T-helper 9 cell (primary cell): Measurements from ENCODE around the gene ZNF646.
A peak's percentile ranks its signal among the peaks of the same experiment; 100 is the strongest.

ENCODE experiments used
- DNase-seq: peaks from one replicate; pipeline ENCODE4 v3.0.0-alpha.2; 2020

Gene ZNF646

DNA sequence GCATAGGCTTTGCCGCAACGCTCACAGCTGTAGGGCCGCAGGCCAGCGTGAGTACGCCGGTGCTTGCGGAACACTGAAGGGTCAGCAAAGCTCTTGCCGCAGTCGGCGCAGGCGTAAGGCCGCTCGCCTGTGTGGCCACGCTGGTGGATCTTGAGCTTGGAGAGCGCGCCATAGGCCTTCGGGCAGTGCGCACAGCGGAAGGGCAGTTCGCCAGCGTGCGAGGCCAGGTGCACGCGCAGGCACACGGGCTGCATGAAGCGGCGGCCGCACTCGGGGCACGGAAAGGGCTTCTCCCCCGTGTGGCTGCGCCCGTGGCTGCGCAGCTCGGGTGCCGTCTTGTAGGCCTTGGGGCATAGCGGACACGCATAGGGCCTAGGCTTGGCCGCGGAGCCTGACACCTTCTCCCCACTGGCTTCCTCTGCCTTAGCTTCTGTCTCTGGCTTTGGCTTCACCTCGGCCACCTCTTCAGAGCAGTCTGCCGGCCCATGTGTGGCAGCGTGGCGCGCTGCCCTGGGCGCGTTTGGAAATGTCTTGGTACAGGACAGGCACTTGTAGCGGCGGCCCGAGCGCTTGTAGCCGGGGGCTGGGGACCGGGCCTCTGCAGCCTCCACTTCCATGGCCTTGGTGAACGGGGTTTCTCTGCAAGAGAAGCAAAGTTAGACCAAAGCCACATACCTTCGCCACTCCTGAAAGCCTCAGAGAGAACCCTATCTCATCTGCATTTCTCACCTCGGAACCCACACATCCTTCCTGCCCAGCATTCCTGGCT lies 10.2 kb upstream of the ZNF646 start:
- no peak for DNase-seq

DNA sequence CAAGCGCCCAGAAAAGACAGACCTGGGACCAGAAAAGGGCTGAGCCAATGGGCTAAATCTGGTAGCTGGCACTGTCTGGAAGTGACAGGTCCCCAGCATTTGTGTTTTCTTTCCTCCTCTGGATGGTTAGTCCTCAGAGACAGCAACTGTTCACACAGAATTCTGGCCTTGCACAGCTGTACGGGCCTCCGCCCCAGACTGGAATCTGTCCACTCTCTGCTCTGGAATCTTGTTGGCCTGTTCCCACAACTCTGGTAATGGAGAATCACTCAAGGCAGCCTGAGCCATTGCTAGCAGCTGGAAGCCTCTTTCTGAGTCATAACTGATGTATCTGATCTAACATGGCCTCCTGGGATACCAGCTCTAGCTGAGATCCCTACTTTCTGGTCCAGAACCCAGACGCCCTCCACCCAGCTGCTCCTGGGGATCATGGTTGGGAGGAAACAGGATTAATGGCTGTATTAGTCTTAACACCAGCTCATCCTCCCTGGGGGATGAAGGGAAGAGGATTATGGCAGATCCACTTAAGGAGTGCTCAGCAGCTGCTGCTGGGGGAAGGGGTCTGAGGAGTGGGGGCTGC lies 9.2 kb upstream of the ZNF646 start:
- no peak for DNase-seq

DNA sequence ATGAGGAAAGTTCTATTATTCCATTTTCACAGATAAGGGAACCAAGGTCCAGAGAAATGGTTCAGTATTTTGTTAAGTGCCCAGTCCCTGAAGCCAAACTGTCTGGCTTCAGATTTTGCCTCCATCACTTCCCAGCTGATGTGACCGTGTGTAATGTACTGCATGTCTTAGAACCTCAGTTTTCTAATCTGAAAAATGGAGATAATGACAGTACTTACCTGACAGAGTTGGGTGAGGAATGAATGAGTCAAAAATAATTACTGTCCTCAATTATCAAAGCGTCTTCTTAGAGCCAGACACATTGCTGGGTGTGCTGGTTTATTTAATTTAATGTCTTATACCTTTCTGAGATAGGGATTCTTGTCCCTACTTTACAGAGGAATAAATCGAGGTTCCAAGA lies 6.9 kb upstream of the ZNF646 start:
- no peak for DNase-seq

DNA sequence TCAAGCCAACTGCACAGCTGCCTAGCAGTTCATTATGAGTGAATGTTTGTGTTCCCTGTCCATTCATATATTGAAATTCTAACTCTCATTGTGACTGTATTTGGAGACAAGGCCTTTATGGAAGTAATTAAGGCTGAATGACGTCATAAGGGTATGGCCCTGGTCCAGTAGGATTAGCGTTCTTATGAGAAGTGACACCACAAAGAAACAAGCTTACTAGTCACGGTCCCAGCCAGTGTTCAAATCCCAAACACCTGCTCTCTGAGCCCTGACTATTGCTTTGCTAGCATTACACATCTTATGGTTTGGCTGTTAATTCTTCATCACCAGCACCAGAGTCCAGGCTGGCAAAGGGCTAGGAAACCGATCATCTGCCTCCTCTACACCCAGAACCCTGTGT lies 2.4 kb upstream of the ZNF646 start:
- no peak for DNase-seq

DNA sequence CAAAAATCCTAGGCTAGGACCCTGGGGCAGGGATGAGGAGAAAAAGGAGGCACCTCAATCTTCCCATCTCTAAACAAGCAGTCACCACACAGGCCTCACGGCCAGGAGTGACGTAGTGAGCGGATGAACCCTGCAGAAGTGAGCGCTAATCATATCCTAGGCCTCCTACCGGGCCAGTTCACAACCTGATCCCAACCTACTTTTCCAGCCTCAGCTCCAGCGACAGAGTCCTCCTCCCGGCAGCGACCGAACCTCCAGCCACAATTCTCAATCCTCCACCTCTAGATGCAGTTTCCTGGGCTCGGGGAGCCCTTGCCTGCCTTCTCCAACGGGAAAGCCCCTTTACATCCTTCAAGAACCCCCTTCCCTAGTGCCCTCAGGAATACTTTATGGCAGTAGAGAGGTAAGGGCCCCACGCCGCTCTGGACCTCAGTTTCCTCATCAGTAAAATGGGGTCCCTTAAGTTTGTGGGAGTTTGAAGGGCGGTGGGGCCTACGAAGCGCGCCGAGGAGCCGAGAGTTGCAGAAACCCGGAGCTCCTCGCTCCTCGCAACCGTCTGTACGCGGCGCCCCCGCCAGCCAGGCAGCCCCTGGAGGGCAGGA lies 1.6 kb upstream of the ZNF646 start:
- DNase-seq = no peak

DNA sequence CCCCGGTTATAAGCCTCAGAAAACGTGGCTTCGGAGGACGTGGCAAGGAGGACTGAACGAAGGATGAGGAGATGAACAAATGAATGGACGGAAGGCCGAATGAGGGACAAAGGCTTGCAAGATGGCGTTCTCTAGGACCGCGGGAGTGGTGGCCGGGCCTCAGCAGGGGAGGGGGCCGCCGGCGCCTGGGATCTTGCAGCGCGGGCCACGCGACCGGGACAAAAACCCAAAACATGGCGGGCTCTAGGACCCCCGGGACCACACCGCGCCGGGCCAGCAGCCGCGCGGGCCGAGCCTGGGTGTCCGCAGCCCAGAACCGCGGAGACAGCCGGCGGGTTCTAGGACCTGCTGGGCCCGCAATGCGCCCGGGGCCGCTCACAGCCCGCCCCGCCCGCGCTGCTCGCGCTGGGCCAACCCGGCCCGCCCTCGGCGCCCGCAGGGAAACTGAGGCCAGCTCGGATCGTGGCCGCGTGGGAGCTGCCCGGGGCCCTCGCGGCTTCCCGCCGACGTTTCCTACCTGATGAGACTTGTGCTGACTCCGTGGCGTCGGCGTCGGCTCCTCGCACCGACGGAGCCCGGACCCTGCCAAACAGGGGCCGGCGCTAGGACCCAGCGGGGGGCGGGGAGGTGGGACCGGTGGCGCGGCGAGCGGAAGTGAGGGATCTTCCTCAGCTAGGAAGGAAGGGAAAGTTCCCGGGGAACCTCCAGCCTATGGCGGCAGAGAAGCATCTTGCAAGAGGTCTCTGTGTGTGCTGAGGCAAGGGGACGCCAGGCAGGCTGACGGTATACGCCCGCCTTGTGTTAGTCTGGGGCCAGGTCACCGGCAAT lies 866 bp upstream of the ZNF646 start:
- peak; percentile 87 for DNase-seq

DNA sequence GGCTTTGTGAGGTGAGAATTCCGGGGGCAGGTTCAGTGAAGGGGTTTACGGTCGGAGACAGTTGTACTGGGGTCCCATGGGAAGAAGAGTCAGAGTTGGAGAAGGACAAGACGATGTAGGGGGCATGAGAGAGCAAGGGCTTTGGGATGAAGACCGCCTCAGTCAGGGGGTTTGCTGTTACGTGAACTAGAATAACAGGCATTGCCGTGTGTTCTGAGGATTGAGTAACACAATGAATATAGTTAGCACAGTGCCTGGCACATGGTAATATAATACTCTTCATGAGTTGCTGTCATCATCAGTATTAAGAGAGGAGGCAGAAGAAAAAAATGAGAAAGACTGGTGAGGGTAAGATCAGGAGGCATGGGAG lies 577 bp downstream of the ZNF646 start:
- no peak for DNase-seq

DNA sequence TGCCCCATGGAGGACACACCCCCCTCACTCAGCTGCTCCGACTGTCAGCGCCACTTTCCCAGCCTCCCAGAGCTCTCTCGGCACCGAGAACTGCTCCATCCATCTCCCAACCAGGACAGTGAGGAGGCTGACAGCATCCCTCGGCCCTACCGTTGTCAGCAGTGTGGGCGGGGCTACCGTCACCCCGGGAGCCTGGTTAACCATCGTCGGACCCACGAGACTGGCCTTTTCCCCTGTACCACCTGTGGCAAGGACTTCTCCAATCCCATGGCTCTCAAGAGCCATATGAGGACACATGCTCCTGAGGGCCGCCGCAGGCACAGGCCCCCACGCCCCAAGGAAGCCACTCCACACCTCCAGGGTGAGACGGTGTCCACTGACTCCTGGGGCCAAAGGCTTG lies 2.1 kb downstream of the ZNF646 start:
- DNase-seq = no peak

DNA sequence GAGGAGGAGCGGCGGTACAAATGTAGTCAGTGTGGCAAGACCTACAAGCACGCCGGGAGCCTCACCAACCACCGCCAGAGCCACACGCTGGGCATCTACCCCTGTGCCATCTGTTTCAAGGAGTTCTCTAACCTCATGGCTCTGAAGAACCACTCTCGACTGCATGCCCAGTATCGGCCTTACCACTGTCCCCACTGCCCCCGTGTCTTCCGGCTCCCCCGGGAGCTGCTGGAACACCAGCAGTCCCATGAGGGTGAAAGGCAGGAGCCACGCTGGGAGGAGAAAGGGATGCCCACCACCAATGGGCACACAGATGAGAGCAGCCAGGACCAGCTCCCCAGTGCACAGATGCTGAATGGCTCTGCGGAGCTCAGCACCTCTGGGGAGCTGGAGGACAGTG lies 2.8 kb downstream of the ZNF646 start:
- no peak for DNase-seq

DNA sequence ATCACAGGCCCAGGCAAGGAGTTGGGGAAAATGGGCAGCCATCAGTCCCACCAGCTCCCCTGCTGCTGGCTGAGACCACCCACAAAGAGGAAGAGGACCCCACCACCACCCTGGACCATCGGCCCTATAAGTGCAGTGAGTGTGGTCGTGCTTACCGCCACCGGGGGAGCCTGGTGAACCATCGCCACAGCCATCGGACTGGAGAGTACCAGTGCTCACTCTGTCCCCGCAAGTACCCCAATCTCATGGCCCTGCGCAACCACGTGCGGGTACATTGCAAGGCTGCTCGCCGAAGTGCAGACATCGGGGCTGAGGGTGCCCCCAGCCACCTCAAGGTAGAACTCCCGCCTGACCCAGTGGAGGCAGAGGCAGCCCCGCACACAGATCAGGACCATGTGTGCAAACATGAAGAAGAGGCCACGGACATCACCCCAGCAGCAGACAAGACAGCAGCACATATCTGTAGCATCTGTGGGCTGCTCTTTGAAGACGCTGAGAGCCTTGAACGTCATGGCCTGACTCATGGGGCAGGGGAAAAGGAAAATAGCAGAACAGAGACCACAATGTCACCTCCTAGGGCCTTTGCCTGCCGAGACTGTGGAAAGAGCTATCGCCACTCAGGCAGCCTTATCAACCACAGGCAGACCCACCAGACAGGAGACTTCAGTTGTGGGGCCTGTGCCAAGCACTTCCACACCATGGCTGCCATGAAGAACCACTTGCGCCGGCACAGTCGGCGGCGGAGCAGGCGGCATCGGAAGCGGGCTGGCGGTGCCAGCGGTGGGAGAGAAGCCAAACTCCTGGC lies 3.6 kb downstream of the ZNF646 start:
- DNase-seq = no peak

DNA sequence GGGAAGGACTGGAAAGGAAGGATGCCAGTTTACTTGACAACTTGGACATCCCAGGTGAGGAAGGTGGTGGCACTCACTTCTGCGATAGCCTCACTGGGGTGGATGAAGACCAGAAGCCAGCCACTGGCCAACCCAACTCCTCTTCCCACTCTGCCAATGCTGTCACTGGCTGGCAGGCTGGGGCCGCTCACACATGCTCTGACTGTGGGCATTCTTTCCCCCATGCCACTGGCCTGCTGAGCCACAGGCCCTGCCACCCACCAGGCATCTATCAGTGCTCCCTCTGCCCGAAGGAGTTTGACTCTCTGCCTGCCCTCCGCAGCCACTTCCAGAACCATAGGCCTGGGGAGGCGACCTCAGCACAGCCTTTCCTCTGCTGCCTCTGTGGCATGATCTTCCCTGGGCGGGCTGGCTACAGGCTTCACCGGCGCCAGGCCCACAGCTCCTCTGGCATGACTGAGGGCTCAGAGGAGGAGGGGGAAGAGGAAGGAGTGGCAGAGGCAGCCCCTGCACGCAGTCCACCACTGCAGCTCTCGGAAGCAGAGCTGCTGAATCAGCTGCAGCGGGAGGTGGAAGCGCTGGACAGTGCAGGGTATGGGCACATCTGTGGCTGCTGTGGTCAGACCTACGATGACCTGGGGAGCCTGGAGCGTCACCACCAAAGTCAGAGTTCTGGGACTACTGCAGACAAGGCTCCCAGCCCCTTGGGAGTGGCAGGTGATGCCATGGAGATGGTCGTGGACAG lies 4.5 kb downstream of the ZNF646 start:
- DNase-seq = no peak

DNA sequence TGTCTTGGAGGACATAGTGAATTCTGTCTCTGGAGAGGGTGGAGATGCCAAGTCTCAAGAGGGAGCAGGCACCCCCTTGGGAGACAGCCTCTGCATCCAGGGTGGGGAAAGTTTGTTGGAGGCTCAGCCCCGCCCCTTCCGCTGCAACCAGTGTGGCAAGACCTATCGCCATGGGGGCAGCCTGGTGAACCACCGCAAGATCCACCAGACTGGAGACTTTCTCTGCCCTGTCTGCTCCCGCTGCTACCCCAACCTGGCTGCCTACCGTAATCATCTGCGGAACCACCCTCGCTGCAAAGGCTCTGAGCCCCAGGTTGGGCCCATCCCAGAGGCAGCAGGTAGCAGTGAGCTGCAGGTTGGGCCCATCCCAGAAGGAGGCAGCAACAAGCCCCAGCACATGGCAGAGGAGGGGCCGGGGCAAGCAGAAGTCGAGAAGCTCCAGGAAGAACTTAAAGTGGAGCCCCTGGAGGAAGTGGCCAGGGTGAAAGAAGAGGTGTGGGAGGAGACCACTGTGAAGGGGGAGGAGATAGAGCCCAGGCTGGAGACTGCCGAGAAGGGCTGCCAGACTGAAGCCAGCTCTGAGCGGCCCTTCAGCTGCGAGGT lies 5.2 kb downstream of the ZNF646 start:
- DNase-seq = no peak

DNA sequence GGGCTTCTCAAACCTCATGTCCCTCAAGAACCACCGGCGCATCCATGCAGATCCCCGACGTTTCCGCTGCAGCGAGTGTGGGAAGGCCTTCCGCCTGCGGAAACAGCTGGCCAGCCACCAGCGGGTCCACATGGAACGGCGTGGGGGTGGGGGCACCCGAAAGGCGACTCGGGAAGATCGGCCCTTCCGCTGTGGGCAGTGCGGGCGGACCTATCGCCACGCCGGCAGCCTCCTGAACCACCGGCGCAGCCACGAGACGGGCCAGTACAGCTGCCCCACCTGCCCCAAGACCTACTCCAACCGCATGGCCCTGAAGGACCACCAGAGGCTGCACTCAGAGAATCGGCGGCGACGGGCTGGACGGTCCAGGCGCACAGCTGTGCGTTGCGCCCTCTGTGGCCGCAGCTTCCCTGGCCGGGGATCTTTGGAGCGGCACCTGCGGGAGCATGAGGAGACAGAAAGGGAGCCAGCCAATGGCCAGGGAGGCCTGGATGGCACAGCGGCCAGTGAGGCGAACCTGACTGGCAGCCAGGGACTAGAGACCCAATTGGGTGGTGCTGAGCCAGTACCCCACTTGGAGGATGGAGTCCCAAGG lies 5.9 kb downstream of the ZNF646 start:
- no peak for DNase-seq

DNA sequence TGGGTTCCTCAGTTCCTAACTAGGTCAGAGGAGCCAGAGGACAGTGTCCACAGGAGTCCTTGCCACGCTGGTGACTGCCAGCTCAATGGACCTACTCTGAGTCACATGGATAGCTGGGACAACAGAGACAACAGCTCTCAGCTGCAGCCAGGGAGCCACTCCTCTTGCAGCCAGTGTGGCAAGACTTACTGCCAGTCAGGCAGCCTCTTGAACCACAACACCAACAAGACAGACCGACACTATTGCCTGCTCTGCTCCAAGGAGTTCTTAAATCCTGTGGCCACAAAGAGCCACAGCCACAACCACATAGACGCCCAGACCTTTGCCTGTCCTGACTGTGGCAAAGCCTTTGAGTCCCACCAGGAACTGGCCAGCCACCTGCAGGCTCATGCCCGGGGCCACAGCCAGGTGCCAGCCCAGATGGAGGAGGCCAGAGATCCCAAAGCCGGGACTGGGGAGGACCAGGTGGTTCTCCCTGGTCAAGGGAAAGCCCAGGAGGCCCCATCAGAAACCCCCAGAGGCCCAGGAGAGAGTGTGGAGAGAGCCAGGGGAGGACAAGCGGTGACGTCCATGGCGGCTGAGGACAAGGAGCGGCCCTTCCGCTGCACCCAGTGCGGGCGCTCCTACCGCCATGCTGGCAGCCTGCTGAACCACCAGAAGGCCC lies 6.7 kb downstream of the ZNF646 start:
- no peak for DNase-seq

DNA sequence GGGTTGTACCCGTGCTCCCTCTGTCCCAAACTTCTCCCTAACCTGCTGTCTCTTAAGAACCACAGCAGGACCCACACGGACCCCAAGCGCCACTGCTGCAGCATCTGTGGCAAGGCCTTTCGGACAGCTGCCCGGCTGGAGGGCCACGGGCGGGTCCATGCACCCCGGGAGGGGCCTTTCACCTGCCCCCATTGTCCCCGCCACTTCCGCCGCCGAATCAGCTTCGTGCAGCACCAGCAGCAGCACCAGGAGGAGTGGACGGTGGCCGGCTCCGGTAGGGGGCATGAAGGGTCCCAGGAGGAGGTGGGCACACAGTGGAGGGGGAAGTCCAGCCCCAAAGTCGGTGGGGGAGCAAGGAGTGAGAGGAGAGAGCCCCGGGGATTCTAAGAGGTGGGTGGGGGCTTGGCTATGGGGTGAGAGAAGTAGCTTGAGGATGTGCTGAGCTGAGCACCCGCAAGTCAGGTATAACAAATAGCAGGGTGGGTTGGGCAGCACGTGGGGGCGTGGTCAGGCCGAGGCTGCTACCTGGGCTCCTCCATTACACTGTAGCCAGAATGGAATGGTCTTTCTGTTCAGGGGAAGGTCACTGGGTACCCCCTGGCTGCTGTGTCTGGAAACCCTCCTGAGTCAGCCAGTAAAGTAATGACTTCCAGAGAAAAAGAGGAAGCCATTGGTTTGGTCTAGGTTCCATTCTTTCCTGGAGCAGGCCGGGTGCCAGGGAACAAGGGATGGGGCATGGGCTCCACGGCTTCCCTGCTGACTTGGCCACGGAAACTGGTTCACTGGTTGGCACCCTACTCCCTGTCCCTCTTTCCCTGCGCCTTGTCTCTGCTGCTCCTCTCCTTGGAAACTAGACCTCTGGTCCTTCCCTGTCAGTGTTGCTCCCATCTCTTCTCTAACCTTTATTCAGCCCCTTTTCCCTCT lies 7.5 kb downstream of the ZNF646 start:
- no peak for DNase-seq

DNA sequence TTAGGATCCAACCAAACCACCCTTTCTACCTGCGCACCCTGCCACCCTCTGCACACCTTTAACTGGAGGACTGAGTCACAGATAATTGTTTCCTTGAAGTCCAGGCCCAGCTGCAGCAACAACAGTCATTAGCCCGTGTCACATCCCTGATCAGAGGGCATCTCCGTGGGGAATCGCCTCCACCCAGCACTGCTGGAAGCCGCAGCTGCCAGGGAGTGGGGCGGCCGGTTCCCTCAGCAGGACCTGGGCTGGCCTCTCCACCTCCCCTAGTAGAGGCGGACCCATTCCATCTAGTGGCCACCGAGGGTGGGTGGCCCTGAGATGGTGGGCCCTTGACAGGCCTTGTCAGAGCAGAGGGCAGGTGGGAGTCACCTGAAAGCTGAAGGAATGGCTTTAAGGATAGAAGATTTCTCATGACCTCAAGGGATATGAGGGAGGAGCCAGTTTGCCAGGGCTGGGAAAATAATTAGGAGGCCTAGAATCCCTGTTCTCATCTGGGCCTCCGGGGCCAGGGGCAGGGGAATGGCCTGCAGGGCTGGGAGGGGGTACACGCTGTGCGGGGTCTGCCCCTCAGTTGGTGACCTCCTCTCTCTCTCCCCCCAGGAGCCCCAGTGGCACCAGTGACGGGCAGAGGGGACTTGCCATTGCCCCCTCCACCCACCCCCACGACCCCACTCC lies 8.3 kb downstream of the ZNF646 start:
- DNase-seq = no peak

DNA sequence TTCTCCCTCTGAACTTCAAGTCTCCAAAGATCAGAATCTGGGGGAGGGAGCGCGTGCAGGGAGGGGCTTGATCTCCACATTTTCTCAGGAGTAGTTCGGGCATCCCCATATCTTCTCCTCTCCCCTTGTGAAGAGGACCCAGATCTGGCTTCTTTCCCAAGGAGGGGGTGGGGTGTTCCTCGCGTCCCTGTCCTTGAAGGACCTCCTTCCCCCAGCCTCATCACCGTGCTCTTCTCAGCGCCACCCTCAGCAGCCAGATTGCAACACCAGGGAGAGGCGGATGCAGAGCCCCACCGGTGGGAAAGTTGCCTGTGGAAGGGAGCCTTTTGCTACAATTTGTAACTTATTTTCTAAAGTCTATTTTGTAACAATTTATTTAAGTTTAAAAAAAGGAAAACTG lies 8.9 kb downstream of the ZNF646 start:
- DNase-seq = no peak

DNA sequence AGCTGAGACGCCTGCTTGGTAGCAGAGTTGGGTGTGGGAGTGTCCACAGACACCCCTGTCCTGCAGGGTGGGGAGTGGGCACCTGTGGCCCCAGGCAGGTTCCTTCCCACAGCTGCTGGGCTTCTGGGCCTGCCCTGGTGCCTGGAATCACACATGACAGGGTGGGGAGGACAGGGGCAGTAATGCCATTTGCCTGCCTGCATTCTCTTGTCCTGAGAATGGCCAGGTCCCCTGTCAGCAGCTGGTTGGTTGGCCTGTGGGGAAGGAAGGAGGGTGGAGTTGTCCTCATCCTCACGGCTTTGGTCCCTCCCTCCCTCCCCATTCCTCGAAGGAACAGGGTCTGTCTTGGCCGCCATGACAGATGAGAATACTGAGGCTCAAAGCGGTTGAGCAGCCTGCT lies 9.3 kb downstream of the ZNF646 start:
- DNase-seq = no peak

DNA sequence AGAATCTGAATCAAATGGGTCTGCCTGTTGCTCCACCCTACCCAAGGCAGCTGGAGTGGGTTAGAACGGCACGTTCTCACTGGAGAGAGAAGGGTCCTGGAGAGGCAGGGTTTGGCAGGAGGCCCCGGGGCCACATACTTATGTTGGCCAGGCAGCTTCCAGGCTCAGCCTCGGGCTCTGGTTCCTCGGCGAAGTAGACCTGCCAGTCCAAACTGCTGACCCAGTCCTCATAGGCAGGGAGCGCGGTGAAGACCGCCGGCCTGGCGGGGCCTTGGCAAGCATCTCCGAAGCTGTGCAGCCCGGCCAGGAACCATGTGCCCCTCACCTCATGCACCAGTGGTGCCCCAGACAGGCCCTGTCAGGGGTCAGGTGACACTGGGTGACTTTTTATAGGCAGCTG lies 9.8 kb downstream of the ZNF646 start:
- DNase-seq = no peak
